ENCODE measurements around the gene SMAD3. TPM values are rescaled to one million over a fixed set of nuclear protein-coding genes. Genes with fewer than 3 reads are reported as not detected.

Gene SMAD3
- total RNA-seq, 1 donor, result 36.7 TPM

GRCh38 chr15:67091980-67092677 lies 26.7 kb downstream of the SMAD3 start:
- Histone ChIP-seq H3K27me3 (ENCODE audit: insufficient read depth, low read length) (no peaks in the 10 kb centered on the region), H3K4me1 (ENCODE audit: insufficient read depth, low read length) (peaks cover 97% of the 10 kb centered on the region), H3K4me3 (ENCODE audit: low read length) (no peak overlapping the region), H3K9me3 (ENCODE audit: low read depth, low read length) (no peaks in the 10 kb centered on the region)

- no peaks in the 10 kb centered on the region for H3K9me3 ChIP-seq (ENCODE audit: low read depth, low read length)
- H3K4me1 ChIP-seq (ENCODE audit: insufficient read depth, low read length), result peaks cover 97% of the 10 kb centered on the region
- H3K27me3 ChIP-seq (ENCODE audit: insufficient read depth, low read length), result no peaks in the 10 kb centered on the region
- H3K4me3 ChIP-seq (ENCODE audit: low read length), result no peak overlapping the region
Observed at GRCh38 chr15:67092752-67093503, 27.5 kb downstream of the SMAD3 start.

- no peaks in the 10 kb centered on the region for H3K27me3 ChIP-seq (ENCODE audit: insufficient read depth, low read length)
- peaks cover 97% of the 10 kb centered on the region for H3K4me1 ChIP-seq (ENCODE audit: insufficient read depth, low read length)
- H3K4me3 ChIP-seq (ENCODE audit: low read length), result no peak overlapping the region
- H3K9me3 ChIP-seq (ENCODE audit: low read depth, low read length), result no peaks in the 10 kb centered on the region
Observed at GRCh38 chr15:67093504-67093862, 28.1 kb downstream of the SMAD3 start.

GRCh38 chr15:67094001-67094826 lies 28.8 kb downstream of the SMAD3 start:
- Histone ChIP-seq H3K27me3 (ENCODE audit: insufficient read depth, low read length) (no peaks in the 10 kb centered on the region), H3K4me3 (ENCODE audit: low read length) (no peak overlapping the region), H3K4me1 (ENCODE audit: insufficient read depth, low read length) (peaks cover 97% of the 10 kb centered on the region), H3K9me3 (ENCODE audit: low read depth, low read length) (no peaks in the 10 kb centered on the region)

- peaks cover 94% of the 10 kb centered on the region for H3K4me1 ChIP-seq (ENCODE audit: insufficient read depth, low read length)
- no peak overlapping the region for H3K4me3 ChIP-seq (ENCODE audit: low read length)
- no peaks in the 10 kb centered on the region for H3K27me3 ChIP-seq (ENCODE audit: insufficient read depth, low read length)
- H3K9me3 ChIP-seq (ENCODE audit: low read depth, low read length), result no peaks in the 10 kb centered on the region
Observed at GRCh38 chr15:67095912-67096311, 30.5 kb downstream of the SMAD3 start.

- H3K27me3 ChIP-seq (ENCODE audit: insufficient read depth, low read length), result no peaks in the 10 kb centered on the region
- H3K4me3 ChIP-seq (ENCODE audit: low read length), result no peak overlapping the region
- H3K9me3 ChIP-seq (ENCODE audit: low read depth, low read length), result no peaks in the 10 kb centered on the region
- peaks cover 94% of the 10 kb centered on the region for H3K4me1 ChIP-seq (ENCODE audit: insufficient read depth, low read length)
Observed at GRCh38 chr15:67096546-67097294, 31.3 kb downstream of the SMAD3 start.

GRCh38 chr15:67097424-67097823 lies 32.0 kb downstream of the SMAD3 start:
- Histone ChIP-seq H3K4me3 (ENCODE audit: low read length) (no peak overlapping the region), H3K27me3 (ENCODE audit: insufficient read depth, low read length) (no peaks in the 10 kb centered on the region), H3K4me1 (ENCODE audit: insufficient read depth, low read length) (peaks cover 94% of the 10 kb centered on the region), H3K9me3 (ENCODE audit: low read depth, low read length) (no peaks in the 10 kb centered on the region)

GRCh38 chr15:67097930-67098740 lies 32.7 kb downstream of the SMAD3 start:
- H3K27me3 ChIP-seq (ENCODE audit: insufficient read depth, low read length), result no peaks in the 10 kb centered on the region
- no peaks in the 10 kb centered on the region for H3K9me3 ChIP-seq (ENCODE audit: low read depth, low read length)
- H3K4me1 ChIP-seq (ENCODE audit: insufficient read depth, low read length), result peaks cover 94% of the 10 kb centered on the region
- no peak overlapping the region for H3K4me3 ChIP-seq (ENCODE audit: low read length)

GRCh38 chr15:67098768-67099282 lies 33.4 kb downstream of the SMAD3 start:
- H3K9me3 ChIP-seq (ENCODE audit: low read depth, low read length), result no peaks in the 10 kb centered on the region
- no peak overlapping the region for H3K4me3 ChIP-seq (ENCODE audit: low read length)
- H3K4me1 ChIP-seq (ENCODE audit: insufficient read depth, low read length), result peaks cover 94% of the 10 kb centered on the region
- no peaks in the 10 kb centered on the region for H3K27me3 ChIP-seq (ENCODE audit: insufficient read depth, low read length)

- Histone ChIP-seq H3K27me3 (ENCODE audit: insufficient read depth, low read length) (no peaks in the 10 kb centered on the region), H3K4me1 (ENCODE audit: insufficient read depth, low read length) (peaks cover 94% of the 10 kb centered on the region), H3K9me3 (ENCODE audit: low read depth, low read length) (no peaks in the 10 kb centered on the region), H3K4me3 (ENCODE audit: low read length) (no peak overlapping the region)
Observed at GRCh38 chr15:67100124-67100791, 34.9 kb downstream of the SMAD3 start.

- no peak overlapping the region for H3K4me3 ChIP-seq (ENCODE audit: low read length)
- no peaks in the 10 kb centered on the region for H3K9me3 ChIP-seq (ENCODE audit: low read depth, low read length)
- H3K27me3 ChIP-seq (ENCODE audit: insufficient read depth, low read length), result no peaks in the 10 kb centered on the region
- H3K4me1 ChIP-seq (ENCODE audit: insufficient read depth, low read length), result peaks cover 94% of the 10 kb centered on the region
Observed at GRCh38 chr15:67100801-67101581, 35.6 kb downstream of the SMAD3 start.

GRCh38 chr15:67101911-67102598 lies 36.7 kb downstream of the SMAD3 start:
- Histone ChIP-seq H3K4me3 (ENCODE audit: low read length) (no peak overlapping the region), H3K9me3 (ENCODE audit: low read depth, low read length) (no peaks in the 10 kb centered on the region), H3K27me3 (ENCODE audit: insufficient read depth, low read length) (no peaks in the 10 kb centered on the region), H3K4me1 (ENCODE audit: insufficient read depth, low read length) (peaks cover 97% of the 10 kb centered on the region)

Measured in mononuclear cell (primary cell).